HEK293 (cell line): ENCODE results near the gene TEX50.
"Not testable (repeated sequence)": the region's sequence is repeated elsewhere in the genome, so short reads cannot be mapped to it uniquely, and the experiment has no call there.

ENCODE experiments used
- CTCF ChIA-PET: fragments of 350-600 bp; formaldehyde crosslinking; extraction: SDS; loops from one replicate; lab custom pipeline; 2021; ENCODE audit warnings: antibody characterized with exemption; lab: Yijun Ruan, JAX
- POLR2A ChIA-PET: fragments of 300-600 bp; formaldehyde crosslinking; extraction: SDS; loops from one replicate; lab custom pipeline; 2020; ENCODE audit warnings: antibody characterized with exemption, inconsistent platforms; lab: Yijun Ruan, JAX
- H3K27ac ChIP-seq: fragments of 200-500 bp; sonication (Bioruptor generic); 2 replicates; pipeline ENCODE4 v1.5.1; 2014; ENCODE audit warnings: low read depth, low read length, control low read depth, inconsistent platforms; ENCODE audit errors: extremely low read depth
- H3K36me3 ChIP-seq, 2 experiments: fragments of 200-500 bp in 1 of 2; sonication (Bioruptor generic) in 1 of 2; 1 replicate in 1 of 2; 2 replicates in 1 of 2; pipeline ENCODE4 v1.5.1; 2014 to 2017; ENCODE audit warnings: inconsistent platforms in 2 of 2, low read length in 2 of 2; ENCODE audit not compliant: control insufficient read depth in 2 of 2, insufficient read depth in 1 of 2
- H3K4me1 ChIP-seq: fragments of 200-500 bp; sonication (Bioruptor generic); 2 replicates; pipeline ENCODE4 v1.5.1; 2014; ENCODE audit warnings: mild to moderate bottlenecking, low read length, inconsistent platforms; ENCODE audit not compliant: control insufficient read depth, insufficient read depth
- H3K4me3 ChIP-seq: 2 replicates; pipeline ENCODE4 v1.5.1; 2011; ENCODE audit warnings: low read depth, mild to moderate bottlenecking, control low read depth, low read length, moderate library complexity
- H3K9me3 ChIP-seq: fragments of 200-500 bp; sonication (Bioruptor generic); 2 replicates; pipeline ENCODE4 v1.5.1; 2014; ENCODE audit warnings: low read depth, low read length, inconsistent platforms; ENCODE audit not compliant: control insufficient read depth, insufficient read depth
- FEZF1 ChIP-seq: fragments of 450-650 bp; formaldehyde crosslinking; IDR thresholded peaks from 2 replicates; pipeline ENCODE4 v1.5.1; 2016; ENCODE audit warnings: missing biosample characterization, missing genetic modification characterization
- GLI4 ChIP-seq: fragments of 450-650 bp; formaldehyde crosslinking; IDR thresholded peaks from 2 replicates; pipeline ENCODE4 v1.5.1; 2016; ENCODE audit warnings: missing biosample characterization, missing genetic modification characterization
- KLF1 ChIP-seq: fragments of 450-650 bp; formaldehyde crosslinking; IDR thresholded peaks from 2 replicates; pipeline ENCODE4 v1.5.1; 2016; ENCODE audit warnings: missing biosample characterization, missing genetic modification characterization
- OSR2 ChIP-seq: fragments of 450-650 bp; formaldehyde crosslinking; IDR thresholded peaks from 2 replicates; pipeline ENCODE4 v1.5.1; 2016; ENCODE audit warnings: missing biosample characterization, missing genetic modification characterization
- ZEB2 ChIP-seq: fragments of 450-650 bp; formaldehyde crosslinking; IDR thresholded peaks from 2 replicates; pipeline ENCODE4 v1.5.1; 2016; ENCODE audit warnings: missing biosample characterization, missing genetic modification characterization
- ZFHX2 ChIP-seq: fragments of 450-650 bp; formaldehyde crosslinking; conservative IDR thresholded peaks from 2 replicates; pipeline ENCODE4 v1.5.1; 2016; ENCODE audit warnings: missing biosample characterization, missing genetic modification characterization
- ZNF132 ChIP-seq: fragments of 450-650 bp; formaldehyde crosslinking; IDR thresholded peaks from 2 replicates; pipeline ENCODE4 v1.5.1; 2017; ENCODE audit warnings: missing biosample characterization, missing genetic modification characterization, borderline replicate concordance
- ZNF202 ChIP-seq: fragments of 450-650 bp; formaldehyde crosslinking; IDR thresholded peaks from 2 replicates; pipeline ENCODE4 v1.5.1; 2016; ENCODE audit warnings: missing biosample characterization, missing genetic modification characterization, borderline replicate concordance
- ZNF274 ChIP-seq, 2 experiments: fragments of 200-500 bp in 1 of 2; fragments of 450-650 bp in 1 of 2; sonication (Bioruptor generic) in 1 of 2; formaldehyde crosslinking in 1 of 2; IDR thresholded peaks; 2 replicates each; pipeline versions ENCODE4 v1.5.1 to v1.6.1; 2014 to 2016; ENCODE audit warnings: borderline replicate concordance in 1 of 2, inconsistent platforms in 1 of 2, low read length in 1 of 2, missing biosample characterization in 1 of 2, missing genetic modification characterization in 1 of 2
- ZNF48 ChIP-seq: fragments of 450-650 bp; formaldehyde crosslinking; IDR thresholded peaks from 2 replicates; pipeline ENCODE4 v1.5.1; 2016; ENCODE audit warnings: missing biosample characterization, missing genetic modification characterization
- ZNF555 ChIP-seq: fragments of 450-650 bp; formaldehyde crosslinking; conservative IDR thresholded peaks from 2 replicates; pipeline ENCODE4 v1.5.1; 2017; ENCODE audit warnings: missing biosample characterization, mild to moderate bottlenecking, missing genetic modification characterization, inconsistent platforms
- ZNF571 ChIP-seq: fragments of 450-650 bp; formaldehyde crosslinking; IDR thresholded peaks from 2 replicates; pipeline ENCODE4 v1.5.0; 2017; ENCODE audit warnings: missing biosample characterization, missing genetic modification characterization
- ZNF670 ChIP-seq: fragments of 450-650 bp; formaldehyde crosslinking; IDR thresholded peaks from 2 replicates; pipeline ENCODE4 v1.5.1; 2016; ENCODE audit warnings: missing biosample characterization, missing genetic modification characterization, low read depth
- ZNF677 ChIP-seq: fragments of 450-650 bp; IDR thresholded peaks from 2 replicates; pipeline ENCODE4 v1.5.0; 2018; ENCODE audit warnings: missing biosample characterization, mild to moderate bottlenecking, missing genetic modification characterization, moderate library complexity
- ZNF76 ChIP-seq: fragments of 450-650 bp; formaldehyde crosslinking; IDR thresholded peaks from 2 replicates; pipeline ENCODE4; 2016; ENCODE audit warnings: low read depth, missing biosample characterization, missing genetic modification characterization, borderline replicate concordance
- ZNF776 ChIP-seq: fragments of 450-650 bp; formaldehyde crosslinking; IDR thresholded peaks from 2 replicates; pipeline ENCODE4 v1.5.0; 2017; ENCODE audit warnings: missing biosample characterization, missing genetic modification characterization, borderline replicate concordance
- ZSCAN16 ChIP-seq: fragments of 450-650 bp; formaldehyde crosslinking; IDR thresholded peaks from 2 replicates; pipeline ENCODE4 v1.5.1; 2016; ENCODE audit warnings: missing biosample characterization, missing genetic modification characterization
- TF ChIP-seq, protein P1 (sequence below): fragments of 450-650 bp; formaldehyde crosslinking; IDR thresholded peaks from 2 replicates; pipeline ENCODE4 v1.5.1; 2016; ENCODE audit warnings: missing biosample characterization, missing genetic modification characterization
- TF ChIP-seq, protein P2 (sequence below): fragments of 450-650 bp; formaldehyde crosslinking; IDR thresholded peaks from 2 replicates; pipeline ENCODE4 v1.5.1; 2017; ENCODE audit warnings: missing biosample characterization, missing genetic modification characterization
- TF ChIP-seq, protein P3 (sequence below): fragments of 450-650 bp; formaldehyde crosslinking; conservative IDR thresholded peaks from 2 replicates; pipeline ENCODE4 v1.5.1; 2016; ENCODE audit warnings: low read depth, missing biosample characterization, missing genetic modification characterization
- TF ChIP-seq, protein P4 (sequence below): fragments of 450-650 bp; formaldehyde crosslinking; IDR thresholded peaks from 2 replicates; pipeline ENCODE4 v1.5.1; 2016; ENCODE audit warnings: missing biosample characterization, missing genetic modification characterization

Gene TEX50

DNA sequence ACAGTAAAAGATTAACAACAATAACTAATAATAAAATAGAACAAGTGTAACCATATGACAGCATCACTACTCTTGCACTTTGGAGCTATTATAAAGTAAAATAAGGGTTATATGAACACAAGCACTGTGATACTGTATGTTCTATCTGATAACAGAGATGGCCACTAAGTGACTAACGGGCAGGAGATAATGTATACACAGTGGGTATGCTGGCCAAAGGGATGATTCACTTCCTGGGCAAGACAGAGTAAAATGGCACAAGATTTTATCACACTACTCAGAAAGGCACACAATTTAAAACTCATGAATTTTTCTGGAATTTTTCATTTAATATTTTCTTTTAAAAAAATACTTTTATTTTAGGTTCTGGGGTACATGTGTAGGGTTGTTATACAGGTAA lies 44.6 kb upstream of the TEX50 start (continued):
- no peak for TF ChIP-seq KLF1
- TF ChIP-seq ZNF48, result no peak
- no peak for TF ChIP-seq ZSCAN16 (tag by site-specific recombination)

DNA sequence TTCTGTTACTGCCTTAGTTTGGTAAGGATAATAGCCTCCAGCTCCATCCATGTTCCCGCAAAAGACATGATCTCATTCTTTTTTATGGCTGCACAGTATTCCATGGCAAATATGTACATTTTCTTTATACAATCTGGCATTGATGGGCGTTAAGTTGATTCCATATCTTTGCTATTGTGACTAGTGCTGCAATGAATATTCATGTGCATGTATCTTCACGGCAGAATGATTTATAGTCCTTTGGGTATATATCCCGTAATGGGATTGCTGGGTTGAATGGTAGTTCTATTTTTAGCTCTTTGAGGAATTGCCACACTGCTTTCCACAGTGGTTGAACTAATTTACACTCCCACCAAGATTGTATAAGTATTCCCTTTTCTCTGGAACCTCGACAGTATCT lies 44.0 kb upstream of the TEX50 start:
- H3K27ac ChIP-seq, POLR2A ChIA-PET, H3K4me1 ChIP-seq, H3K4me3 ChIP-seq, CTCF ChIA-PET, H3K36me3 ChIP-seq, H3K9me3 ChIP-seq: not testable (repeated sequence)

DNA sequence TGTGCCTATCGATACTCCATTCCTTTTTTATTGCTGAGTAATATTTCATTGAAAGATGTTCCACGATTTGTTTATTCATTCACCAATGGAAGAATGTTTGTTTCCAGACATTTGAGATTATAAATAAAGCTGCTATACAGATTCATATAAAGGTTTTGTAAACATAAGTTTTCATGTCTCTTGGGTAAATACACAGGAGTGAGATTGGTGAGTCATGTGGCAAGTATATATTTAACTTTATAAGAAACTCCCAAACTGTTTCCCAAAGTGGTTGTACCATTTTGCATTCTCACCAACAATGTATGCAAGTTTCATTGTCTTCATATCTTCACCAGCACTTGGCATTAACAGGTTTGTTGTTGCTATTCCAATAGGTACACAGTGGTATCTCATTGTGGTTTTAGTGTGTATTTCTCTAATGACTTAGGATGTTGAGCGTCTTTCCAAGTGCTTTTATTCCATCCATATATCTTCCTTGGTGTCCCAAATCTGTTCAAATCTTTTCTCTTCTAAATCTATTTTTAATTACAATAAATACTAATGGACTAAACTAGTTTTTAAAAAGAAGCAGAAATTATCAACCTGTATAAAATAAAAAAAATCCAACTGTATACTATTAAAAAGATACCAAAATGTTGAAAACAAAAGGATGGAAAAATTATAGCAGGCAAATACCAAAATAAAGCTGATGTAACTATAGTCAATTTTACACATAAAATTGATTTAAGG lies 38.9 kb upstream of the TEX50 start:
- Histone ChIP-seq H3K36me3 (no peaks in the 10 kb centered on the region), H3K4me1 (no peaks in the 10 kb centered on the region), H3K9me3 (no peaks in the 10 kb centered on the region), H3K4me3 (no peak overlapping the region), H3K27ac (no peak overlapping the region)
- POLR2A ChIA-PET, result no interaction called here
- CTCF ChIA-PET, result interaction anchor here (0.7 kb wide), 1 partner anchor 1191 kb away, joined by 3 read pairs; no protein-coding TSS in a partner anchor
- TF ChIP-seq, protein P1, sequence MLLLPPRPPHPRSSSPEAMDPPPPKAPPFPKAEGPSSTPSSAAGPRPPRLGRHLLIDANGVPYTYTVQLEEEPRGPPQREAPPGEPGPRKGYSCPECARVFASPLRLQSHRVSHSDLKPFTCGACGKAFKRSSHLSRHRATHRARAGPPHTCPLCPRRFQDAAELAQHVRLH (tag by site-specific recombination), result no peak
- no peak for TF ChIP-seq ZFHX2 (tag by site-specific recombination)
- TF ChIP-seq OSR2 (tag by site-specific recombination), result no peak
- TF ChIP-seq, protein P2, sequence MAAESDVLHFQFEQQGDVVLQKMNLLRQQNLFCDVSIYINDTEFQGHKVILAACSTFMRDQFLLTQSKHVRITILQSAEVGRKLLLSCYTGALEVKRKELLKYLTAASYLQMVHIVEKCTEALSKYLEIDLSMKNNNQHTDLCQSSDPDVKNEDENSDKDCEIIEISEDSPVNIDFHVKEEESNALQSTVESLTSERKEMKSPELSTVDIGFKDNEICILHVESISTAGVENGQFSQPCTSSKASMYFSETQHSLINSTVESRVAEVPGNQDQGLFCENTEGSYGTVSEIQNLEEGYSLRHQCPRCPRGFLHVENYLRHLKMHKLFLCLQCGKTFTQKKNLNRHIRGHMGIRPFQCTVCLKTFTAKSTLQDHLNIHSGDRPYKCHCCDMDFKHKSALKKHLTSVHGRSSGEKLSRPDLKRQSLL, result no peak
- TF ChIP-seq, protein P3, sequence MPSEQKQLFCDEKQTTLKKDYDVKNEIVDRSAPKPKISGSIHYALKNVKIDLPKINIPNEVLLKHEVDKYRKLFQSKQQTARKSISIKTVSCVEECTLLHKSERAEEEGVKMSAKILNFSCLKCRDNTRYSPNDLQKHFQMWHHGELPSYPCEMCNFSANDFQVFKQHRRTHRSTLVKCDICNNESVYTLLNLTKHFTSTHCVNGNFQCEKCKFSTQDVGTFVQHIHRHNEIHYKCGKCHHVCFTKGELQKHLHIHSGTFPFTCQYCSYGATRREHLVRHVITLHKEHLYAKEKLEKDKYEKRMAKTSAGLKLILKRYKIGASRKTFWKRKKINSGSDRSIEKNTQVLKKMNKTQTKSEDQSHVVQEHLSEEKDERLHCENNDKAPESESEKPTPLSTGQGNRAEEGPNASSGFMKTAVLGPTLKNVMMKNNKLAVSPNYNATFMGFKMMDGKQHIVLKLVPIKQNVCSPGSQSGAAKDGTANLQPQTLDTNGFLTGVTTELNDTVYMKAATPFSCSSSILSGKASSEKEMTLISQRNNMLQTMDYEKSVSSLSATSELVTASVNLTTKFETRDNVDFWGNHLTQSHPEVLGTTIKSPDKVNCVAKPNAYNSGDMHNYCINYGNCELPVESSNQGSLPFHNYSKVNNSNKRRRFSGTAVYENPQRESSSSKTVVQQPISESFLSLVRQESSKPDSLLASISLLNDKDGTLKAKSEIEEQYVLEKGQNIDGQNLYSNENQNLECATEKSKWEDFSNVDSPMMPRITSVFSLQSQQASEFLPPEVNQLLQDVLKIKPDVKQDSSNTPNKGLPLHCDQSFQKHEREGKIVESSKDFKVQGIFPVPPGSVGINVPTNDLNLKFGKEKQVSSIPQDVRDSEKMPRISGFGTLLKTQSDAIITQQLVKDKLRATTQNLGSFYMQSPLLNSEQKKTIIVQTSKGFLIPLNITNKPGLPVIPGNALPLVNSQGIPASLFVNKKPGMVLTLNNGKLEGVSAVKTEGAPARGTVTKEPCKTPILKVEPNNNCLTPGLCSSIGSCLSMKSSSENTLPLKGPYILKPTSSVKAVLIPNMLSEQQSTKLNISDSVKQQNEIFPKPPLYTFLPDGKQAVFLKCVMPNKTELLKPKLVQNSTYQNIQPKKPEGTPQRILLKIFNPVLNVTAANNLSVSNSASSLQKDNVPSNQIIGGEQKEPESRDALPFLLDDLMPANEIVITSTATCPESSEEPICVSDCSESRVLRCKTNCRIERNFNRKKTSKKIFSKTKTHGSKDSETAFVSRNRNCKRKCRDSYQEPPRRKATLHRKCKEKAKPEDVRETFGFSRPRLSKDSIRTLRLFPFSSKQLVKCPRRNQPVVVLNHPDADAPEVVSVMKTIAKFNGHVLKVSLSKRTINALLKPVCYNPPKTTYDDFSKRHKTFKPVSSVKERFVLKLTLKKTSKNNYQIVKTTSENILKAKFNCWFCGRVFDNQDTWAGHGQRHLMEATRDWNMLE, result no peak
- no peak for TF ChIP-seq ZNF677 (tag by site-specific recombination)
- no peak for TF ChIP-seq ZNF571 (tag by site-specific recombination)
- TF ChIP-seq ZNF776, result no peak
- TF ChIP-seq, protein P4, sequence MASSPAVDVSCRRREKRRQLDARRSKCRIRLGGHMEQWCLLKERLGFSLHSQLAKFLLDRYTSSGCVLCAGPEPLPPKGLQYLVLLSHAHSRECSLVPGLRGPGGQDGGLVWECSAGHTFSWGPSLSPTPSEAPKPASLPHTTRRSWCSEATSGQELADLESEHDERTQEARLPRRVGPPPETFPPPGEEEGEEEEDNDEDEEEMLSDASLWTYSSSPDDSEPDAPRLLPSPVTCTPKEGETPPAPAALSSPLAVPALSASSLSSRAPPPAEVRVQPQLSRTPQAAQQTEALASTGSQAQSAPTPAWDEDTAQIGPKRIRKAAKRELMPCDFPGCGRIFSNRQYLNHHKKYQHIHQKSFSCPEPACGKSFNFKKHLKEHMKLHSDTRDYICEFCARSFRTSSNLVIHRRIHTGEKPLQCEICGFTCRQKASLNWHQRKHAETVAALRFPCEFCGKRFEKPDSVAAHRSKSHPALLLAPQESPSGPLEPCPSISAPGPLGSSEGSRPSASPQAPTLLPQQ (tag by site-specific recombination), result no peak
- TF ChIP-seq ZNF274 (IDR thresholded peaks at IDR 0.05; ENCODE audit: low read length), result no peak
- TF ChIP-seq ZNF274 (tag by site-specific recombination; IDR thresholded peaks at IDR 0.05; ENCODE audit: borderline replicate concordance), result no peak
- TF ChIP-seq ZNF132 (tag by site-specific recombination), result no peak
- TF ChIP-seq ZNF670 (tag by site-specific recombination), result no peak
- no peak for TF ChIP-seq ZNF76
- no peak for TF ChIP-seq FEZF1 (tag by site-specific recombination)
- TF ChIP-seq ZEB2 (tag by site-specific recombination), result no peak
- TF ChIP-seq ZNF202 (tag by site-specific recombination), result no peak
- no peak for TF ChIP-seq ZNF555 (tag by site-specific recombination)
- no peak for TF ChIP-seq GLI4 (tag by site-specific recombination)
